H1 (cell line): ENCODE measurements around the gene OSBPL2. TPM values are rescaled to one million over a fixed set of nuclear protein-coding genes. Genes with fewer than 3 reads are reported as not detected.

Experiments
- CTCF ChIA-PET: fragments of 300-600 bp; sonication (Branson Sonifier 250); formaldehyde crosslinking; loops from one replicate; lab custom pipeline; 2021; ENCODE audit not compliant: partially characterized antibody; lab: Charles Lee
- POLR2A ChIA-PET: fragments of 300-600 bp; sonication (Branson Sonifier 250); formaldehyde crosslinking; loops from one replicate; lab custom pipeline; 2021; ENCODE audit warnings: inconsistent platforms; ENCODE audit not compliant: partially characterized antibody; lab: Charles Lee
- DNase-seq, 2 experiments: peaks; one replicate each; pipeline versions ENCODE4 v3.0.0 to v3.0.0-alpha.2; 2010 to 2022; ENCODE audit warnings: low spot score in 2 of 2, low read depth in 1 of 2, mixed read lengths in 1 of 2
- FAIRE-seq: peaks from 2 replicates; lab custom pipeline; 2011; peaks lifted over from hg19 to GRCh38; lab: Jason Lieb, UNC
- H2AFZ ChIP-seq: 2 replicates; pipeline ENCODE4 v1.8.1; 2012; ENCODE audit warnings: low read length, inconsistent platforms
- H2AK5ac ChIP-seq: 2 replicates; pipeline ENCODE4 v1.6.1; 2013; ENCODE audit warnings: low read depth, low read length
- H2BK120ac ChIP-seq: replicated peaks from 2 replicates; pipeline ENCODE3; 2013; ENCODE audit warnings: low read depth, low read length, inconsistent platforms
- H2BK12ac ChIP-seq: 2 replicates; pipeline ENCODE4 v1.6.1; 2013; ENCODE audit warnings: low read depth, low read length
- H2BK15ac ChIP-seq: 2 replicates; pipeline ENCODE4 v1.6.1; 2013; ENCODE audit warnings: low read length
- H2BK20ac ChIP-seq: 2 replicates; pipeline ENCODE4 v1.6.1; 2013; ENCODE audit warnings: low read length
- H2BK5ac ChIP-seq: 2 replicates; pipeline ENCODE4 v1.6.1; 2013; ENCODE audit warnings: low read depth, low read length
- H3K14ac ChIP-seq: 2 replicates; pipeline ENCODE4 v1.6.1; 2013; ENCODE audit warnings: inconsistent platforms; ENCODE audit not compliant: insufficient read length
- H3K18ac ChIP-seq: 2 replicates; pipeline ENCODE4 v1.6.1; 2013; ENCODE audit warnings: low read length; ENCODE audit errors: extremely low read depth
- H3K23ac ChIP-seq: 2 replicates; pipeline ENCODE4 v1.6.1; 2013; ENCODE audit warnings: inconsistent platforms; ENCODE audit not compliant: insufficient read length
- H3K23me2 ChIP-seq: 2 replicates; pipeline ENCODE4 v1.6.1; 2013; ENCODE audit warnings: low read depth, low read length
- H3K27ac ChIP-seq: 2 replicates; pipeline ENCODE4 v1.6.1; 2011; ENCODE audit warnings: low read depth, low read length, inconsistent platforms
- H3K27me3 ChIP-seq, 4 experiments: replicated peaks in 1 of 4; 1 replicate in 1 of 4; 2 replicates in 3 of 4; pipeline versions ENCODE4 v1.6.1 to v1.8.1; 2011 to 2013; ENCODE audit warnings: low read length in 3 of 4, mild to moderate bottlenecking in 3 of 4, inconsistent platforms in 2 of 4, mixed read lengths in 2 of 4, moderate library complexity in 1 of 4; ENCODE audit not compliant: control insufficient read depth in 3 of 4, insufficient read depth in 3 of 4; ENCODE audit errors: extremely low read depth in 1 of 4
- H3K36me3 ChIP-seq, 4 experiments: 2 replicates each; pipeline versions ENCODE4 v1.6.1 to v1.8.1; 2011 to 2013; ENCODE audit warnings: mild to moderate bottlenecking in 4 of 4, low read length in 3 of 4, moderate library complexity in 2 of 4, control low read depth in 1 of 4, inconsistent platforms in 1 of 4; ENCODE audit not compliant: insufficient read depth in 4 of 4, control insufficient read depth in 2 of 4
- H3K4ac ChIP-seq: replicated peaks from 2 replicates; pipeline ENCODE3; 2013; ENCODE audit warnings: low read length, low read depth, mixed read lengths, inconsistent platforms; ENCODE audit not compliant: insufficient read length
- H3K4me1 ChIP-seq, 4 experiments: replicated peaks in 1 of 4; 1 replicate in 1 of 4; 2 replicates in 3 of 4; pipeline versions ENCODE4 v1.6.1 to v1.8.1; 2011 to 2013; ENCODE audit warnings: low read length in 3 of 4, inconsistent platforms in 2 of 4, mixed read lengths in 1 of 4; ENCODE audit not compliant: insufficient read depth in 4 of 4, control insufficient read depth in 3 of 4
- H3K4me2 ChIP-seq, 2 experiments: 2 replicates each; pipeline versions ENCODE4 v1.6.1 to v1.8.1; 2011 to 2013; ENCODE audit warnings: low read depth in 2 of 2, low read length in 2 of 2, control low read depth in 1 of 2, inconsistent platforms in 1 of 2, mild to moderate bottlenecking in 1 of 2; ENCODE audit not compliant: insufficient read depth in 1 of 2
- H3K4me3 ChIP-seq, 4 experiments: fragments of 200-600, 300-600 bp in 1 of 4; sonication (generic), shearing (Covaris generic), sonication (Bioruptor Twin) in 1 of 4; 2 replicates each; pipeline versions ENCODE4 v1.5.1 to v1.8.1; 2011 to 2016; ENCODE audit warnings: low read length in 4 of 4, low read depth in 3 of 4, control low read depth in 2 of 4, inconsistent platforms in 2 of 4, mild to moderate bottlenecking in 2 of 4, mixed read lengths in 1 of 4, moderate library complexity in 1 of 4; ENCODE audit not compliant: insufficient read depth in 2 of 4; ENCODE audit errors: extremely low read depth in 1 of 4
- H3K56ac ChIP-seq: replicated peaks from 2 replicates; pipeline ENCODE3; 2013; ENCODE audit warnings: low read depth, mild to moderate bottlenecking, mixed read lengths, low read length, inconsistent platforms; ENCODE audit not compliant: insufficient read length
- H3K79me1 ChIP-seq: 2 replicates; pipeline ENCODE4 v1.6.1; 2013; ENCODE audit warnings: low read depth, low read length, control low read depth
- H3K79me2 ChIP-seq, 2 experiments: 2 replicates each; pipeline versions ENCODE4 v1.6.1 to v1.8.1; 2012 to 2013; ENCODE audit warnings: low read length in 2 of 2, mild to moderate bottlenecking in 2 of 2, inconsistent platforms in 1 of 2; ENCODE audit not compliant: insufficient read depth in 2 of 2, control insufficient read depth in 1 of 2
- H3K9ac ChIP-seq, 4 experiments: replicated peaks in 1 of 4; 1 replicate in 1 of 4; 2 replicates in 3 of 4; pipeline versions ENCODE4 v1.6.1 to v1.8.1; 2011 to 2013; ENCODE audit warnings: low read depth in 3 of 4, low read length in 3 of 4, control low read depth in 2 of 4, mild to moderate bottlenecking in 2 of 4, moderate library complexity in 2 of 4, inconsistent platforms in 1 of 4; ENCODE audit errors: extremely low read depth in 1 of 4
- H3K9me3 ChIP-seq, 2 experiments: 2 replicates each; pipeline versions ENCODE4 v1.6.1 to v1.8.1; 2012 to 2013; ENCODE audit warnings: mild to moderate bottlenecking in 2 of 2, moderate library complexity in 2 of 2, control low read depth in 1 of 2, inconsistent platforms in 1 of 2, low read depth in 1 of 2, low read length in 1 of 2, mixed read lengths in 1 of 2; ENCODE audit not compliant: insufficient read depth in 2 of 2
- H4K20me1 ChIP-seq, 2 experiments: replicated peaks in 1 of 2; 2 replicates each; pipeline versions ENCODE3 to v1.8.1; 2011 to 2013; ENCODE audit warnings: inconsistent platforms in 2 of 2, low read length in 2 of 2, mild to moderate bottlenecking in 1 of 2; ENCODE audit not compliant: insufficient read depth in 2 of 2, control insufficient read depth in 1 of 2
- H4K5ac ChIP-seq: 2 replicates; pipeline ENCODE4 v1.6.1; 2013; ENCODE audit warnings: low read length, low read depth, mixed read lengths, inconsistent platforms; ENCODE audit not compliant: insufficient read length
- H4K8ac ChIP-seq: 2 replicates; pipeline ENCODE4 v1.8.0; 2013; ENCODE audit warnings: mild to moderate bottlenecking, moderate library complexity, low read length, inconsistent platforms; ENCODE audit not compliant: insufficient read depth; ENCODE audit errors: extremely low read depth
- H4K91ac ChIP-seq: replicated peaks from 2 replicates; pipeline ENCODE3; 2013; ENCODE audit warnings: low read length, mixed read lengths, inconsistent platforms; ENCODE audit not compliant: insufficient read length
- ATF2 ChIP-seq: IDR thresholded peaks from 2 replicates; pipeline ENCODE4 v1.6.1; 2012; ENCODE audit warnings: low read length, inconsistent platforms
- CBX5 ChIP-seq: fragments of 300-800, 300-1000 bp; sonication (generic); IDR thresholded peaks from 2 replicates; pipeline ENCODE4 v1.7.1; 2016; ENCODE audit warnings: antibody characterized with exemption, low read length, low read depth
- EGR1 ChIP-seq: IDR thresholded peaks from 2 replicates; pipeline ENCODE4 v1.6.1; 2011; ENCODE audit warnings: low read depth, low read length, borderline replicate concordance
- EZH2 ChIP-seq: fragments of 200-600 bp; sonication (generic); IDR thresholded peaks from 2 replicates; pipeline ENCODE4 v1.7.1; 2012; ENCODE audit warnings: low read depth, mild to moderate bottlenecking, moderate library complexity, low read length, inconsistent platforms; ENCODE audit not compliant: severe bottlenecking
- FOSL1 ChIP-seq: IDR thresholded peaks from 2 replicates; pipeline ENCODE4 v1.6.1; 2011; ENCODE audit warnings: mild to moderate bottlenecking, low read depth, low read length, moderate library complexity; ENCODE audit not compliant: insufficient read depth
- GTF2F1 ChIP-seq: IDR thresholded peaks from 2 replicates; pipeline ENCODE4 v1.6.1; 2012; ENCODE audit warnings: low read depth, low read length, improper control_type of control experiment, borderline replicate concordance
- POLR2A ChIP-seq, 2 experiments: IDR thresholded peaks; 1 replicate in 1 of 2; 2 replicates in 1 of 2; pipeline ENCODE4 v1.6.1; 2011; ENCODE audit warnings: low read depth in 2 of 2, low read length in 2 of 2, mild to moderate bottlenecking in 2 of 2; ENCODE audit errors: control extremely low read depth in 1 of 2
- RBBP5 ChIP-seq: IDR thresholded peaks from 2 replicates; pipeline ENCODE4 v1.7.1; 2012; ENCODE audit warnings: low read depth, mild to moderate bottlenecking, inconsistent platforms, low read length, moderate library complexity, borderline replicate concordance
- SIN3A ChIP-seq, 2 experiments: IDR thresholded peaks in 1 of 2; conservative IDR thresholded peaks in 1 of 2; 2 replicates each; pipeline ENCODE4 v1.6.1; 2011 to 2012; ENCODE audit warnings: low read length in 2 of 2, improper control_type of control experiment in 1 of 2, low read depth in 1 of 2, mild to moderate bottlenecking in 1 of 2
- SP4 ChIP-seq: IDR thresholded peaks from 2 replicates; pipeline ENCODE4 v1.6.1; 2012; ENCODE audit warnings: low read length, inconsistent platforms
- WGBS, 2 experiments: shearing (Covaris generic) in 1 of 2; methylation state at CpG; one replicate each; pipeline versions ENCODE4 v1.1.6 to v1.1.7; 2013 to 2015; ENCODE audit warnings: low lambda C conversion rate in 2 of 2, mixed read lengths in 2 of 2, inconsistent platforms in 1 of 2, low coverage in 1 of 2, missing lambda C conversion rate in 1 of 2; ENCODE audit not compliant: insufficient replicate concordance in 2 of 2, insufficient coverage in 1 of 2, insufficient read length in 1 of 2; ENCODE audit errors: extremely low coverage in 1 of 2, missing lambda C conversion rate in 1 of 2; 5-methylcytosine and 5-hydroxymethylcytosine counted together
- polyA plus RNA-seq, 7 experiments: library from polyadenylated mRNA; depleted of rRNA in 3 of 7; stranded (reverse) in 5 of 7; unstranded in 2 of 7; fragments of >200 nt in 5 of 7; fragments of 200-250 nt in 2 of 7; gene quantifications; 1 replicate in 5 of 7; 2 replicates in 1 of 7; 4 replicates in 1 of 7; pipeline versions ENCODE4 v1.2.1 to v1.2.3, GENCODE V29; 2011 to 2013; ENCODE audit warnings: missing spikeins in 2 of 7, mixed read lengths in 2 of 7
- total RNA-seq: library from RNA; stranded (reverse); fragmentation: NEBNext Ultra II Directional; extraction: Animal tissue kit (Norgen Biotek cat#: 25700); gene quantifications from 2 replicates; pipeline ENCODE4 v1.2.1, GENCODE V29; 2021

The OSBPL2 gene
- total and polyA plus RNA-seq, 2 of the 8 experiments (the other 6 are each of a cell fraction or from before 2014, with no cell fraction given), result 11.7 to 42.4 TPM

GRCh38 chr20:62269378-62269777 is 31.1 kb downstream of the OSBPL2 start:
- peaks cover 6% of the 10 kb centered on the region for H3K79me1 ChIP-seq
- H3K36me3 ChIP-seq, result peaks cover 5 to 20% (median 14%) of the 10 kb centered on the region in 4 experiments; a peak in 7 of 8 replicates
- no peak overlapping the region for H2AK5ac ChIP-seq
- no peaks in the 10 kb centered on the region for H3K23me2 ChIP-seq
- POLR2A ChIA-PET, result interaction anchor here (0.8 kb wide), 1 partner anchor 203 kb away, joined by 3 read pairs; no protein-coding TSS in a partner anchor
- H3K23ac ChIP-seq, result no peak overlapping the region
- no peak overlapping the region for H3K18ac ChIP-seq
- H2BK12ac ChIP-seq, result no peak overlapping the region
- H2BK120ac ChIP-seq, result no peak overlapping the region
- no peak overlapping the region for H3K9ac ChIP-seq
- CTCF ChIA-PET, result interaction anchor here (1.4 kb wide), 1 partner anchor 136 kb away, joined by 3 read pairs; no protein-coding TSS in a partner anchor
- H2BK5ac ChIP-seq, result peak overlapping the region; percentile 52; the same call in 1 of the 2 replicates
- DNase-seq, result no peak
- H3K79me2 ChIP-seq, result no peaks in the 10 kb centered on the region
- H3K4me1 ChIP-seq, result no peaks in the 10 kb centered on the region
- H3K4me3 ChIP-seq, result no peak overlapping the region
- no peak overlapping the region for H4K91ac ChIP-seq
- H2BK20ac ChIP-seq, result no peak overlapping the region
- H3K9me3 ChIP-seq, result peaks cover 0 to 2% of the 10 kb centered on the region in 2 experiments; a peak in 2 of 4 replicates
- H3K56ac ChIP-seq, result no peak overlapping the region
- H4K20me1 ChIP-seq, result peaks cover 9% of the 10 kb centered on the region in 2 experiments
- no peak overlapping the region for H2AFZ ChIP-seq
- H3K27ac ChIP-seq, result no peak overlapping the region
- no peak overlapping the region for H3K14ac ChIP-seq
- FAIRE-seq, result no peak
- no peak overlapping the region for H4K5ac ChIP-seq
- H4K8ac ChIP-seq, result no peak overlapping the region
- no peak overlapping the region for H3K4me2 ChIP-seq
- 87% methylated on average over 14 of the region's 14 CpGs; no CpG with 5 or more reads in 1 of the 2 experiments for WGBS, 2 experiments
- H3K4ac ChIP-seq, result no peak overlapping the region
- no peak for TF ChIP-seq SP4
- no peak for TF ChIP-seq RBBP5
- TF ChIP-seq EGR1, result no peak
- no peak for TF ChIP-seq POLR2A (IDR thresholded peaks at IDR 0.05; ENCODE audit: control extremely low read depth in 1 of 2, low read depth in 2 of 2, low read length in 2 of 2)
- no peak for TF ChIP-seq ATF2
- no peak for TF ChIP-seq CBX5
- no peak for TF ChIP-seq GTF2F1
- TF ChIP-seq EZH2, result no peak
- TF ChIP-seq FOSL1, result no peak
- no peak for TF ChIP-seq SIN3A (conservative IDR thresholded peaks at IDR 0.05 in 1 of 2, IDR thresholded peaks at IDR 0.05 in 1 of 2; ENCODE audit: low read depth in 1 of 2, low read length in 2 of 2)
- H3K27me3 ChIP-seq, result no peaks in the 10 kb centered on the region
- H2BK15ac ChIP-seq, result no peak overlapping the region
